Activated B cell treated with CpG ODN at 0.5 μM for 24 hours (primary cell): ENCODE measurements around the gene ANAPC1. TPM values are rescaled to one million over a fixed set of nuclear protein-coding genes. Genes with fewer than 3 reads are reported as not detected.
"Not testable (repeated sequence)": the region's sequence is repeated elsewhere in the genome, so short reads cannot be mapped to it uniquely, and the experiment has no call there.

Source experiments
- ATAC-seq: fragments of 200-7000 bp; cut with Tn5 transposase; one replicate; pipeline ENCODE4 v1.10.0; 2021; ENCODE audit warnings: low read depth, mild to moderate bottlenecking, moderate library complexity
- CTCF ChIA-PET: fragments of 350-600 bp; sonication (Branson Sonifier 250); formaldehyde crosslinking; loops from one replicate; lab custom pipeline; 2021; ENCODE audit warnings: antibody characterized with exemption; lab: Charles Lee
- POLR2A ChIA-PET: fragments of 350-600 bp; sonication (Branson Sonifier 250); formaldehyde crosslinking; loops from one replicate; lab custom pipeline; 2021; ENCODE audit warnings: antibody characterized with exemption; lab: Charles Lee
- DNase-seq: peaks from one replicate; pipeline ENCODE4 v3.0.0; 2022
- H3K27ac Mint-ChIP-seq: one replicate; pipeline ENCODE4 v1.8.0; 2020; ENCODE audit warnings: mixed read lengths
- H3K27me3 Mint-ChIP-seq: one replicate; pipeline ENCODE4 v1.8.0; 2021; ENCODE audit warnings: mixed read lengths
- H3K36me3 Mint-ChIP-seq: one replicate; pipeline ENCODE4 v1.8.0; 2021; ENCODE audit warnings: low read depth, mixed read lengths
- H3K4me1 Mint-ChIP-seq: one replicate; pipeline ENCODE4 v1.8.0; 2021; ENCODE audit warnings: mixed read lengths
- H3K4me3 Mint-ChIP-seq: one replicate; pipeline ENCODE4 v1.8.0; 2020; ENCODE audit warnings: mild to moderate bottlenecking, mixed read lengths
- H3K9me3 Mint-ChIP-seq: one replicate; pipeline ENCODE4 v1.8.0; 2020; ENCODE audit warnings: mixed read lengths
- intact Hi-C: fragments of 100-400 bp; cut with micrococcal nuclease; formaldehyde crosslinking; loops from one replicate; pipeline ENCODE4 v1.15.1; 2024
- total RNA-seq: library from RNA; stranded (reverse); gene quantifications from 2 replicates; pipeline ENCODE4 v1.2.3, GENCODE V29; 2022
- TF ChIP-seq, protein P1 (sequence below): fragments of 200-600 bp; IDR thresholded peaks from one replicate; pipeline ENCODE4 v1.8.0; 2022; ENCODE audit warnings: antibody characterized with exemption, mild to moderate bottlenecking

The ANAPC1 gene
- total RNA-seq, 1 donor from 2014 or later, result 88.1 TPM

- peaks cover 10% of the 10 kb centered on the region for H3K27me3 Mint-ChIP-seq
- no peaks in the 10 kb centered on the region for H3K9me3 Mint-ChIP-seq
- DNase-seq (no peak), ATAC-seq (no peak)
- ChIA-PET CTCF (no interaction called here), POLR2A (no interaction called here)
- no peak overlapping the region for H3K27ac Mint-ChIP-seq
- no peaks in the 10 kb centered on the region for H3K4me1 Mint-ChIP-seq
- TF ChIP-seq, protein P1, sequence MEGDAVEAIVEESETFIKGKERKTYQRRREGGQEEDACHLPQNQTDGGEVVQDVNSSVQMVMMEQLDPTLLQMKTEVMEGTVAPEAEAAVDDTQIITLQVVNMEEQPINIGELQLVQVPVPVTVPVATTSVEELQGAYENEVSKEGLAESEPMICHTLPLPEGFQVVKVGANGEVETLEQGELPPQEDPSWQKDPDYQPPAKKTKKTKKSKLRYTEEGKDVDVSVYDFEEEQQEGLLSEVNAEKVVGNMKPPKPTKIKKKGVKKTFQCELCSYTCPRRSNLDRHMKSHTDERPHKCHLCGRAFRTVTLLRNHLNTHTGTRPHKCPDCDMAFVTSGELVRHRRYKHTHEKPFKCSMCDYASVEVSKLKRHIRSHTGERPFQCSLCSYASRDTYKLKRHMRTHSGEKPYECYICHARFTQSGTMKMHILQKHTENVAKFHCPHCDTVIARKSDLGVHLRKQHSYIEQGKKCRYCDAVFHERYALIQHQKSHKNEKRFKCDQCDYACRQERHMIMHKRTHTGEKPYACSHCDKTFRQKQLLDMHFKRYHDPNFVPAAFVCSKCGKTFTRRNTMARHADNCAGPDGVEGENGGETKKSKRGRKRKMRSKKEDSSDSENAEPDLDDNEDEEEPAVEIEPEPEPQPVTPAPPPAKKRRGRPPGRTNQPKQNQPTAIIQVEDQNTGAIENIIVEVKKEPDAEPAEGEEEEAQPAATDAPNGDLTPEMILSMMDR, result no peak
- intact Hi-C loops, result no loop called here
- no peaks in the 10 kb centered on the region for H3K36me3 Mint-ChIP-seq
- H3K4me3 Mint-ChIP-seq, result no peak overlapping the region
Observed at GRCh38 chr2:111918383-111918806, 34.4 kb upstream of the ANAPC1 start.

DNA sequence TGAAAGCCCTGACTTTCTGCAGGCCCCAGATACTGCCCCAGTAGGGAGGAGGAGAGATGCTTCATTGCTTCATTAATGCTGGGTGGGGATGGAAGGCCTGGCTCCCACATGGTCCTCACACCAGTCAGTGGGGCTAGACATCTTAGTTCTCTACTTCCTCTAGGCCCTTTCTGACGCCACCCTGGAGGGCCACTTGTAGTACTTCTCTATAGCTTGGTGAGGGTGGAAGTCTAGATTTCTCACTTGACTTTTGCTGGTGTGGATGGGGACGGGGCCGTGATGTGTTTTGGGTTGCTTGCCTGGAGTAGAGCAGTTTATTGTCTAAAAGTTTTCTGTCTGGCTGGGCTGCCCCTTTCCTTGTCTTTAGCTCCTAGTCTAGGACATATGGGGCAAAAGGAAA, 33.1 kb upstream of the ANAPC1 start:
- POLR2A ChIA-PET, result no interaction called here
- DNase-seq, result no peak
- TF ChIP-seq, protein P1, result no peak
- Mint-ChIP-seq H3K36me3 (no peaks in the 10 kb centered on the region), H3K9me3 (no peaks in the 10 kb centered on the region), H3K27ac (no peak overlapping the region), H3K4me1 (no peaks in the 10 kb centered on the region), H3K27me3 (peaks cover 10% of the 10 kb centered on the region), H3K4me3 (no peak overlapping the region)
- intact Hi-C loops, result no loop called here
- ATAC-seq, result no peak
- CTCF ChIA-PET, result no interaction called here

- no peak for ATAC-seq
- Mint-ChIP-seq H3K9me3 (no peaks in the 10 kb centered on the region), H3K36me3 (no peaks in the 10 kb centered on the region), H3K4me3 (no peak overlapping the region), H3K27me3 (no peaks in the 10 kb centered on the region), H3K4me1 (peaks cover 3% of the 10 kb centered on the region), H3K27ac (no peak overlapping the region)
- TF ChIP-seq, protein P1, result no peak
- CTCF ChIA-PET, result no interaction called here
- intact Hi-C loops, result no loop called here
- DNase-seq, result no peak
- POLR2A ChIA-PET, result no interaction called here
Observed at GRCh38 chr2:111912547-111912946, 28.6 kb upstream of the ANAPC1 start.

- DNase-seq, CTCF ChIA-PET, intact Hi-C loops, H3K4me3 Mint-ChIP-seq, H3K36me3 Mint-ChIP-seq, ATAC-seq, H3K27ac Mint-ChIP-seq, H3K9me3 Mint-ChIP-seq, POLR2A ChIA-PET, H3K27me3 Mint-ChIP-seq: not testable (repeated sequence)
- peaks cover 12% of the 10 kb centered on the region for H3K4me1 Mint-ChIP-seq
Observed at GRCh38 chr2:111911295-111911977, 27.4 kb upstream of the ANAPC1 start.

DNA sequence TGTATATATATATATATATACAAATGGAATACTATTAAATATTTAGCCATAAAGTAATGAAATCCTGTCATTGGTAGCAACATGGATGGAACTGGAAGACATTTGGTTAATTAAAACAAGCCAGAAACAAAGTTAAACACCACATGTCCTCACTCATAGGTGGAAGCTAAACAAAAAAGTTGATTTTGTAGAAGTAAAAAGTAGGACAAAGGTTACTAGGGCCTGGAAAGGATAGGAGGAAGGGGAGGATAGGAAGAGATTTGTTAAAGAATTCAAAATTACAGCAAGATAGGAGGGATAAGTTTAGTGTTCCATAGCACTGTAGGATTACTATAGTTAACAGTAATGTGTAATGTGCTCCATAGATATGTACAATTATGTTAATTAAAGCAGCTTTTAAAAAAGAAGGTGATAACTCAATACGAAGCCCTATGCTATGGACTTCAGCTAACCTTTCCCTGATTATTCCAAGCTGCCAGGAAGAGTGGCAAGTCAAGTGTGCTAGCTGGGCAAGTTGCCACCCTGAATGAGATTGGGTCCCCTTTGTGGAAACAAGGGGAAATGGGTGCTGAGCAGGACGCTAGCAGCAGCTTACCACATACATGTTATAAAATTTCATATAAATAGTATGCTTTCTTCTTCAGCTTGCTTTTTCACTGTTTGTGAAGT, 26.8 kb upstream of the ANAPC1 start:
- TF ChIP-seq, protein P1, result no peak
- peaks cover 18% of the 10 kb centered on the region for H3K4me1 Mint-ChIP-seq
- H3K9me3 Mint-ChIP-seq, result no peaks in the 10 kb centered on the region
- H3K27me3 Mint-ChIP-seq, result no peaks in the 10 kb centered on the region
- ATAC-seq, result no peak
- no peak overlapping the region for H3K27ac Mint-ChIP-seq
- DNase-seq, result no peak
- no peaks in the 10 kb centered on the region for H3K36me3 Mint-ChIP-seq
- POLR2A ChIA-PET, result no interaction called here
- intact Hi-C loops, result no loop called here
- no peak overlapping the region for H3K4me3 Mint-ChIP-seq
- CTCF ChIA-PET, result no interaction called here

- H3K4me3 Mint-ChIP-seq, H3K36me3 Mint-ChIP-seq, H3K27me3 Mint-ChIP-seq, H3K27ac Mint-ChIP-seq, CTCF ChIA-PET, DNase-seq, intact Hi-C loops, ATAC-seq, POLR2A ChIA-PET, H3K9me3 Mint-ChIP-seq: not testable (repeated sequence)
- peaks cover 20% of the 10 kb centered on the region for H3K4me1 Mint-ChIP-seq
Observed at GRCh38 chr2:111909997-111910396, 26.0 kb upstream of the ANAPC1 start.
